Psoas muscle (tissue), 8 donors: Measurements from ENCODE around the gene GALNT16. TPM values are rescaled to one million over a fixed set of nuclear protein-coding genes. Genes with fewer than 3 reads are reported as not detected.

Source experiments
- ATAC-seq, 4 donors: fragments of 200-7000 bp; cut with Tn5 transposase; one replicate each; pipeline ENCODE4 v1.9.1; 2020; ENCODE audit warnings: moderate library complexity in 3 of 4, mild to moderate bottlenecking in 2 of 4
- DNase-seq, 2 donors: peaks; one replicate each; pipeline ENCODE4 v3.0.0-alpha.2; 2020
- H3K27ac ChIP-seq: fragments of 200-600 bp; one replicate; pipeline ENCODE4 v1.8.0; 2022
- H3K27me3 ChIP-seq, 3 donors: fragments of 200-600 bp in 1 of 3; one replicate each; pipeline versions ENCODE4 v1.6.1 to v1.8.0; 2013 to 2022; ENCODE audit warnings: low read length in 2 of 3, mild to moderate bottlenecking in 2 of 3, moderate library complexity in 1 of 3; ENCODE audit not compliant: insufficient read depth in 3 of 3
- H3K36me3 ChIP-seq, 2 donors: fragments of 200-600 bp in 1 of 2; one replicate each; pipeline versions ENCODE4 v1.6.1 to v1.8.0; 2013 to 2022; ENCODE audit warnings: low read depth in 1 of 2, mild to moderate bottlenecking in 1 of 2, moderate library complexity in 1 of 2; ENCODE audit not compliant: insufficient read depth in 1 of 2
- H3K4me1 ChIP-seq: fragments of 200-600 bp; one replicate; pipeline ENCODE4 v1.8.0; 2022
- H3K4me3 ChIP-seq: fragments of 200-600 bp; one replicate; pipeline ENCODE4 v1.8.0; 2022; ENCODE audit warnings: mild to moderate bottlenecking
- H3K9me3 ChIP-seq: fragments of 200-600 bp; one replicate; pipeline ENCODE4 v1.8.0; 2022
- CTCF ChIP-seq: fragments of 200-600 bp; IDR thresholded peaks from one replicate; pipeline ENCODE4 v1.8.0; 2022; ENCODE audit warnings: antibody characterized with exemption
- WGBS, 3 donors: extraction: QIAGEN DNeasy Blood & Tissue Kit; methylation state at CpG; one replicate each; pipeline versions ENCODE4 v1.1.6 to v1.1.7; 2013; 5-methylcytosine and 5-hydroxymethylcytosine counted together
- intact Hi-C, 2 donors: fragments of 100-400 bp; cut with DNase I; formaldehyde crosslinking; loops; one replicate each; pipeline versions ENCODE4 v1.11.0 to v1.14.2; 2022
- polyA plus RNA-seq, 3 donors: library from polyadenylated mRNA; stranded (reverse); fragments of 200-250 nt; gene quantifications; one replicate each; pipeline ENCODE4 v1.2.3, GENCODE V29; 2013
- total RNA-seq, 4 donors: library from RNA; stranded (reverse); fragmentation: NEBNext Ultra II Directional in 2 of 4; extraction: Animal tissue kit (Norgen Biotek cat#: 25700) in 2 of 4; gene quantifications; one replicate each; pipeline versions ENCODE4 v1.2.1 to v1.2.4, GENCODE V29; 2021 to 2023
- donor health status: healthy with polysubstance abuse.
- donor health status: DM: no; HTN: no; CAD: no; lungs with moderate emphysema.
- donor health status: Bipolar disorder and iron deficiency.
- donor health status: healthy.
- donor health status: DM: yes; HTN: yes; CAD: no.
- donor health status: DM: no; HTN: no; CAD: no.
- donor health status: DM: no; HTN: no; CAD: no.
- donor health status: DM: yes; HTN: yes; CAD: no.

GALNT16 gene
- total and polyA plus RNA-seq, 7 donors = 0.83 to 2.6 (median 1.7) TPM

DNA sequence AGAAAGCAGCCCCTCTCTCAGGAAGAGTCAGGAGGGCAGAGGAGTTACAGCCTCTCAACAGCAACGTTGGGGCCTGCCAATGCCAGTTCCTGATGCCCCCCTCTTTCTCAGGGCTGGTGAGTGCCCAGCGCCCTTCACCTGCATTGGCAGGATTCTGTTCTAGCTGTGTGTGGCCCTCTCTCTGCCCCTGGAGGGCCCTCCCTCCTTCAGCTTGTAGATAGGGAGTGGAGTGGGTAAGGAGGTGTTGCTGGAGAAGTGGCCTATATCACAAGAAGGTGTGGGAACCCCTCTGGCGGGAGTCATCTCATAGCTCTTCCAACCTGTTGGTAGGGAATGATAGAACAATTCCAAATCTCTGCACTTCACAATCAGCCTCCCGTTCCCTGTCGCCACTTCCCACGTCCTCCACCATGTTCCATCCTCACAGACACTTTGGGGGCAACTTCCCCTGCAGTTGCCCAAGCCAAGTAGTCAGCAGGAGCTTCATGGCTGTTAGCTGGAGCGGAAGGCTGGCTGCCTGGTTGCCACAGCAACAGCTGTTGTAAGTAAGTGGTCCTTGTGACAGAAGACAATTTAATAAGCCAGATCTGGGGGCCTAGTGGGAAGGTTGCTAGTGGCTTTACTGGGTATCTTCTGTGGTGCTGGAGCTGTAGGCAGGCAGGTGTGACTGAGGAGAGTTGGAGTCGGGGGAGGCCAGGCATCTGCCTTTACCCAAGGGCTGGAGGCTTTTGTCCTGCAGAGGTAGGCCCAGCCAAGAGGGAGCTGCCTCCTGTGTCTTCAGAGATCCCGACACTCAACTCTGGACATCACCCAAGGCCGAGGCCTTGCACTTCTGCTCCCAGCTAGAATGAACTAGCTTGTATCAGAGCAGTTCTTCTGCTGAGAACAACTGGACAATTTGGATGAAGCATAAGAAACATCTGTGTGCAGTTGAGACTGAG is 38.4 kb downstream of the GALNT16 start:
- WGBS, 3 donors = 63 to 70% (median 64%) methylated on average over 10 of the region's 10 CpGs
- Histone ChIP-seq H3K9me3 (no peaks in the 10 kb centered on the region), H3K4me3 (no peak overlapping the region), H3K4me1 (no peaks in the 10 kb centered on the region), H3K27me3 (peaks cover 0 to 3% (median 0%) of the 10 kb centered on the region in 3 donors), H3K36me3 (no peaks in the 10 kb centered on the region), H3K27ac (no peak overlapping the region)
- ATAC-seq (no peak), DNase-seq (no peak)
- intact Hi-C loops = no loop called here
- TF ChIP-seq CTCF = no peak

DNA sequence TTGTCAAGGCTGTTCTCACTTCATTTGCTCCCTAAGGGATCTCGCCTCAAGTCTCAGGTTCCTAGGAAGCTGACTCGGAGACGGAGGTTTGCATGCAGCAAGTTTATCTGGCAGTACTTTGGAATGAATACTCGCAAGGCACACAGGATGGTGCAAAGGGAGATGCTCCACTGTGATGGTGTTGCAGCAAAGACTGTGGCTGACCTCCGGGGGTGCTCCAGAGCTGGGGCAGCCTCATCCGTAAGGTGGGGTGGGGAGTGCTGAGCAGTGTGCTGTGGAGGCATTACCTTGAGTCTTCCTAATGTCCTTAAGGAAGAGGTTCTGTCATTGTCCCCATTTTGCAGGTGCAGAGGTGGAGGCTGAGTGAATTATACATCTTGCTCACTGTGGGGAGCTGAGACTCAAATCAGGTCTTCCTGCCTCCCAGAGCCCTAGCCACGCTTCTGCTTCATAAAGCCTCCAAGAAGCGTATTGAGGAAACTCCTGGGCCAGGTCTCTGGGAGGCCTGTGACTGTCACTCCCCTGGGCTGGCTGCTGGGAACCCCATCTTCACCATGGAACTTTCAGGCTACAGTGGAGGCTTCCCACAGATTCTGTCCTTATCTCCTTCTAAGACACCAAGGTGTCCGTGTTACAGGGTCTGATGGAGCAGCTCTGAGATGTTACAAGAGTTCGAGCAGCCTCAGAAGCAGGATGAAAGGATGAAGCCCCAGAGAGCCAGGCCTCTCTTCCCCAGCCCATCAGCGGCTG is 39.5 kb downstream of the GALNT16 start:
- Histone ChIP-seq H3K36me3 (no peaks in the 10 kb centered on the region), H3K4me3 (no peak overlapping the region), H3K27ac (no peak overlapping the region), H3K9me3 (no peaks in the 10 kb centered on the region), H3K4me1 (no peaks in the 10 kb centered on the region), H3K27me3 (peaks cover 0 to 3% (median 0%) of the 10 kb centered on the region in 3 donors)
- no peak for TF ChIP-seq CTCF
- DNase-seq (no peak), ATAC-seq (no peak)
- intact Hi-C loops = no loop called here
- WGBS, 3 donors = 79 to 91% (median 86%) methylated on average over 11 of the region's 11 CpGs

DNA sequence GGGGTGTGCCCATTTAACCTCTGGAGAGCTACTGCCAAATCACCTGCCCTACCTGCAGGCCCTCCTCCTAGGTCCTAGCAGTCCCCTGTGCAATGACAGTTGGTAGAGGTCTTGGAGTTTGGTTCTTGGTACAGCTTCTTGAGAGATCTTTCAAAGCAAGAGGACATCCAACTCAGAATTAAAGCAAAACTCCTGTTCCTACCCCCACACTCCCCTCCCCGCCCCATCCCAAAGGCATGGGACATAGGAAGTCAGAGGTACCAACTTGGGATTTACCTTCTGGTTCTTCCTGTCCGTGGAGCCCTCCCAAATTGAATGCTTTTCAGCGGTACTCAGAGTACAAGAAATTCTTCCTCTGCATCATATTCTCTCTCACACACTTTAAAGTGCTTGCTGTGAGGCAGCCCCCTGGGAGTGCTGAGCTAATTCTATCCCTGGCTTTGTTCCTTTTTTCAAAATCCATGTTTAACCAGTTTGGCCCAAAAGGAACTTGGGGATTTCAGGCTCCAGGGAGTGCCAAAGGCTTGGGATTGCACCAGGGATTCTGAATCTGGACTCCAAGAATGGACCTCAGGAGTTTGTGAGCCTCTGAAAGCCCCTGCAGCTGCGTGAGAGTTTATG is 40.8 kb downstream of the GALNT16 start:
- peaks cover 0 to 3% (median 0%) of the 10 kb centered on the region in 3 donors for H3K27me3 ChIP-seq
- no peaks in the 10 kb centered on the region for H3K9me3 ChIP-seq
- intact Hi-C loops = no loop called here
- DNase-seq (no peak), ATAC-seq (no peak)
- WGBS, 3 donors = 37 to 48% (median 40%) methylated on average over 4 of the region's 4 CpGs
- H3K4me3 ChIP-seq = no peak overlapping the region
- TF ChIP-seq CTCF = no peak
- H3K36me3 ChIP-seq = no peaks in the 10 kb centered on the region
- no peaks in the 10 kb centered on the region for H3K4me1 ChIP-seq
- H3K27ac ChIP-seq = no peak overlapping the region

DNA sequence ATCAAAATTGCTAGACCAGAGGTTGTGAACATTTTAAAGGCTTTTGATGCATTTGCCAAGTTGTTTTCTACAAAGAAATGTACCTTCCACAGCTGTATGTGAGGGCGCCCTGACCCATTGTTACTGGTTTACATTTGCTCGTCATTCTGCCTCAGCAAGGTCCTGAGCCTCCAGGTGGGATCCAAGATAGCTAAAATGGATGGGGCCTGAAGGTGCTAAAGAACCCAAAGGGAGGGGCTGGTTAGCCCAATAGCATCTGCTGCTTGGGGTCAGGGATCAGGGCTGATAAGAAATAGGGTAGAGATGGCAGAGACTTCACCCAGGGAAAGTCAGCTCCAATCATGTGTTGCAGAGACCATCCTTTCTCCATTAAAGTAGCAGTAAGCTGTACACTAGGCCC is 43.1 kb downstream of the GALNT16 start:
- DNase-seq (no peak), ATAC-seq (no peak)
- H3K9me3 ChIP-seq = no peaks in the 10 kb centered on the region
- 96% methylated on average over 2 of the region's 2 CpGs for WGBS, 3 donors
- H3K4me1 ChIP-seq = no peaks in the 10 kb centered on the region
- H3K27me3 ChIP-seq = peaks cover 0 to 3% (median 0%) of the 10 kb centered on the region in 3 donors
- H3K36me3 ChIP-seq = no peaks in the 10 kb centered on the region
- intact Hi-C loops = no loop called here
- no peak overlapping the region for H3K27ac ChIP-seq
- no peak overlapping the region for H3K4me3 ChIP-seq
- TF ChIP-seq CTCF = no peak
